ENCODE measurements around the gene CLEC10A.

DNA sequence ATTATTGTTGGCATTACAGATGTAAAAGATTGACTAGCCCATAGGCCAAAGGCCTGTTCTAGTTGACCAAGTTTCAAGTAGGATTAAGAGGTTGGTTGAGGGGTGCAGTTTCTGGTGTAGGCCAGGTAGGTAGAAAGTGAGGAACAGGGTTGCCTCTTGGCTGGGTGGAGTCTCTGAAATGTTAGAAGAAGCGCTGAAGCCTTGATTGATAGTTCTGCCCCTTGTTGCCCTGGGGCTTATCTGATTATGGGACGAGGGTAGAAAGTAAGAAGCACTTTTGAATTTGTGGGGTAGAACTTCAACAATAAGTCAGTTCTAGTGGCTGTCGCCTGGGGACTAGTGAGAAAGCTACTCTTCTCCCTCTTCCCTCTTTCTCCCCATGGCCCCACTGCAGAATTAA, 51.0 kb downstream of the CLEC10A start:
- TF ChIP-seq CTCF (IDR thresholded peaks at IDR 0.05; ENCODE audit: low read length), result no peak
- TF ChIP-seq EZH2phosphoT487 (IDR thresholded peaks at IDR 0.05; ENCODE audit: low read length), result no peak
